ENCODE measurements around the gene C16orf86.

C16orf86 gene

DNA sequence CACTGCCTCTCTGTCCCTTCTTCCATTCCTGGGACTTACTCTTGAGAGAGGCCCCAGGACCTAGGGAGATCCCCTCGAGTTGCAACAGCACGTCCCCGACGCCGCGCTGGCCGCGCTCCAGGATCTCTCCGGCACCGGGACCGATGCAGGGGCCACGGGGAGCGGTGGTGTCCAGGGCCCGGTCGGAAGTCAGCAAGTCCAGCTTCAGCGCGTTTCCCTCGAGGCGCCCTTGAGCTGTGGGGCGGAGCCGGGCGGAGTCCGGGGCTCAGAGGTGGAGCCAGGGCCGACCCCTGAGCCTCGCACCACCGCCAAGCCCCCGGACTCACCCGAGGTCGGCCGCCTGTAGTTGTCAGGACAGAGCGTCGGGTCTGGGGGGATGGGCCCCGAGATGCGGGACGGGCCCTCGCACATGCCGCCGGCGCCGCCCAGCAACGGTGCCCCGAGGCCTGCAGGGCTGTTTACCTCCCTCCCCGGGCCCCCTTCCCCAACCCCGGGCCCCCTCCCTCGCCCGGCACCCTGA, 522 bp upstream of the C16orf86 start:
- Histone ChIP-seq H3K36me3 (peaks cover 6% of the 10 kb centered on the region), H3K27ac (peak overlapping the region; percentile 85), H3K9me3 (no peaks in the 10 kb centered on the region), H3K4me1 (ENCODE audit: control insufficient read depth in 1 of 2, insufficient read depth in 1 of 2, low read depth in 1 of 2, low read length in 1 of 2) (peaks cover 46 to 48% of the 10 kb centered on the region in 2 experiments), H3K4me3 (ENCODE audit: low read depth in 1 of 2, low read length in 1 of 2) (peak overlapping the region; percentile 92 to 100), H3K27me3 (peaks cover 8% of the 10 kb centered on the region)
- TF ChIP-seq, protein P1, sequence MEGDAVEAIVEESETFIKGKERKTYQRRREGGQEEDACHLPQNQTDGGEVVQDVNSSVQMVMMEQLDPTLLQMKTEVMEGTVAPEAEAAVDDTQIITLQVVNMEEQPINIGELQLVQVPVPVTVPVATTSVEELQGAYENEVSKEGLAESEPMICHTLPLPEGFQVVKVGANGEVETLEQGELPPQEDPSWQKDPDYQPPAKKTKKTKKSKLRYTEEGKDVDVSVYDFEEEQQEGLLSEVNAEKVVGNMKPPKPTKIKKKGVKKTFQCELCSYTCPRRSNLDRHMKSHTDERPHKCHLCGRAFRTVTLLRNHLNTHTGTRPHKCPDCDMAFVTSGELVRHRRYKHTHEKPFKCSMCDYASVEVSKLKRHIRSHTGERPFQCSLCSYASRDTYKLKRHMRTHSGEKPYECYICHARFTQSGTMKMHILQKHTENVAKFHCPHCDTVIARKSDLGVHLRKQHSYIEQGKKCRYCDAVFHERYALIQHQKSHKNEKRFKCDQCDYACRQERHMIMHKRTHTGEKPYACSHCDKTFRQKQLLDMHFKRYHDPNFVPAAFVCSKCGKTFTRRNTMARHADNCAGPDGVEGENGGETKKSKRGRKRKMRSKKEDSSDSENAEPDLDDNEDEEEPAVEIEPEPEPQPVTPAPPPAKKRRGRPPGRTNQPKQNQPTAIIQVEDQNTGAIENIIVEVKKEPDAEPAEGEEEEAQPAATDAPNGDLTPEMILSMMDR (IDR thresholded peaks at IDR 0.05): no peak

DNA sequence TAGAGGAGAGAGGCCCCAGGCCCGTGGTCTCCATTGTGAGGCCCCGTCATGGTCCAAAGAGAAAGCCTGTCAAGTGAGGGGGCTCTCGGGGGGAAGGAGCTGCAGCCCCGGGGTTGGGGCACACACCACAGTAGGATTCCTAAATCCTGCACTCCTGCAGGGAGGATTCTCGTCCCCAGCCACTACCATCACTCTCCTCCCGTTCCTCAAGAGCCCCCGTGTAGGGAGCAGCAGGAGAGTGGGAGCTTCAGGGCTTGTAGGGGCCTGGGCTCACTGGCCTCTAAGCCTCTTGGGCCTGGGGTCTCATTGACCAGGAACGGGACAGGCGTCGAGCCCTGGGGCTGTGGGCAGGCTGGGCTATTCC, 821 bp downstream of the C16orf86 start:
- no peaks in the 10 kb centered on the region for H3K9me3 ChIP-seq
- peaks cover 41 to 43% of the 10 kb centered on the region in 2 experiments for H3K4me1 ChIP-seq (ENCODE audit: control insufficient read depth in 1 of 2, insufficient read depth in 1 of 2, low read depth in 1 of 2, low read length in 1 of 2)
- peak overlapping the region; percentile 85 for H3K27ac ChIP-seq
- TF ChIP-seq, protein P1 (IDR thresholded peaks at IDR 0.05): no peak
- H3K36me3 ChIP-seq: peaks cover under 1% of the 10 kb centered on the region
- no peaks in the 10 kb centered on the region for H3K27me3 ChIP-seq
- H3K4me3 ChIP-seq (ENCODE audit: low read depth in 1 of 2, low read length in 1 of 2): peak overlapping the region; percentile 92 to 100

DNA sequence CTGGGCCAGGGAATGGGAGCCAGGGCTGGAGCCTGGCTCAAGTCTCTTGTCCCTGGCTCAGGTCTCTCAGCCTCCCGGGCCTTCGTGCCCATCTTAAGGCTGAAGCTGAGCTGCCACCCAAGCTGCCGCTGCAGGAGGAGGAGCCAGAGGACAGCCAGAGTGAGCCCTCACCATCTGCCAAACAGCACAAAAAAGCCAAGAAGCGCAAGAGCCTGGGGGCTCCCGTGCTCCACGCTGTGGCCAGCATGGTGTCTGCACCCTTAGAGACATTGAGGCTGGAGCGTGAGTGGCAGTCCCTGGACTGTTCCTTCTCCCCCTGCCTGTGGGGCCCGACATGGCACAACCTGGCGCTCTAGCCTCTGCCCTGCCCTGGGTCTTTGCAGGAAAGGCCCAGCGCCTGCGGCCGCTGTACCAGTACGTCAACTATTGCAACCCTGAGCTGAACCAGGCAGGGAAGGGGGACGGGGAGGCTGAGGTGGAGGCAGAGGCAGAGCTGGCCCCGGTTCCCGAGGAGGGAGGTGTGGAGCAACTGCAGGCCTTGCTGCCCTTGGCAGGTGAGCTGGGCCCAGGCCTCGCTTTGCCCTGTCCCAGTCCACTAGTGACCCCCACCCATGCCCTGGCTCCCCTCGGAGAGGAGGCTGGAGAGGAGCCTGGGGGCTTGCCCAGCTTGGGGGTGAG, 1.3 kb downstream of the C16orf86 start:
- peak overlapping the region; percentile 92 to 100 for H3K4me3 ChIP-seq (ENCODE audit: low read depth in 1 of 2, low read length in 1 of 2)
- TF ChIP-seq, protein P1 (IDR thresholded peaks at IDR 0.05): peak; percentile 51
- no peaks in the 10 kb centered on the region for H3K9me3 ChIP-seq
- H3K27me3 ChIP-seq: no peaks in the 10 kb centered on the region
- peaks cover 46 to 49% of the 10 kb centered on the region in 2 experiments for H3K4me1 ChIP-seq (ENCODE audit: control insufficient read depth in 1 of 2, insufficient read depth in 1 of 2, low read depth in 1 of 2, low read length in 1 of 2)
- no peaks in the 10 kb centered on the region for H3K36me3 ChIP-seq
- peak overlapping the region; percentile 85 for H3K27ac ChIP-seq

DNA sequence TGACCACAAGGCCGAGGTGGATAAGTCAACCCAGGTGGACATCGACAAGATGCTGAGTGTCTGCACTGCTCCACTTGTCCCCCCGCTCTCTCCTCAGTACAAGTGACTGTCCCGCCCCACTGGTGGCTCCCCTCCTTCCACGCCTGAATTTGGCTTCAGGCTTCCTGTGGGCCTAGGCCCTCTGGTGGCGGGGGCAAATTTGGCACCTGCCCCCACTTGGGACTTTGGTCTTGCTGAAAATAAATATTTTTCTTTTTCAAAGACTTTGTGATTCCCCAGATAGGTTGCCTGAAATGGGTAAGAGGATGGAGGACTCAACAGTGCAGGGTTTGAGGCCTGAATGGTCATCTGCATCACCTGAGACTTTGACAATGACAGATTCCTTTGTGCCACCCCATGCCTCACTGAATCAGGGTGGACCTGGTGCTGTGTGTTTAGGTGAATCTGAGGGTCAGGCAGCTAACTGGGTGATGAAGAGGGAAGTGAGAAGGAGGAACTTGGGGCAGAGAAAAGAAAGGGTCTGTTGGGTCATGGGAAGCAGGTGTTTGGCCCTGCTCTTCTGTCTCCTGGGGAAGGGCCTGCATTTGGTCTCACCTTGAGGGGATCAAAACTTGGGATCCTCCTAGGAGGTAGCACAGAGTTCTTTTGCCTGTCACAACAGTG, 2.0 kb downstream of the C16orf86 start:
- Histone ChIP-seq H3K9me3 (no peaks in the 10 kb centered on the region), H3K27me3 (no peaks in the 10 kb centered on the region), H3K27ac (peak overlapping the region; percentile 85), H3K36me3 (no peaks in the 10 kb centered on the region), H3K4me3 (ENCODE audit: low read depth in 1 of 2, low read length in 1 of 2) (peak overlapping the region in 1 of 2 experiments; percentile 15), H3K4me1 (ENCODE audit: control insufficient read depth in 1 of 2, insufficient read depth in 1 of 2, low read depth in 1 of 2, low read length in 1 of 2) (peaks cover 53 to 55% of the 10 kb centered on the region in 2 experiments)
- TF ChIP-seq, protein P1 (IDR thresholded peaks at IDR 0.05): no peak

DNA sequence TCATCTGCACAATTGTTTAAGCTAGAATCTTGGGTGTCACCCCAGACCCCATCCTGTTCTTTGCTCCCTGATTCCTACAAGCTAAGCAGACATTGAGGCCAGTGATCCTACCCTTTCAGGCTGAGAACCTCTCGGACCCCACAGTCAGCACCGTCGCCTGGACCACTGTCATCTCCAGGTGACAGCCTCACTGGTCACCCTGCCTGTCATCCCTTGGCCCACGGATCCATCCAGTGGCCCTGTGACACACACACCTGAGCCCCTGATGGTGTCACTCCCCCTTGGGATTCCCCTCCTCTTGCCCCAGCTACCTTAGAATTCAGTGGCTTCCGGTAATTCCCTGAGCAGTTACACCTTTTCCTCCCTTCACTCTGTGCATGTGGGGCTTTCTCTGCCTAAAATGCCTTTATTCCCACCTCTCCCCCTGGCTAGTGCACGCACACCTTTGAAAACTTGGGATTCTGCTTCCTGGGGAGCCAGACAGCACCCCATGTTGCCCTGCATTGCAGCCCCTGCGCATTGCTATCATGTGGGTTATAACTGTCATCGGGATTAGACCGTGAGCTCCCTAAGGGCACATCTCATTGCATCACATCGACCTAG, 3.0 kb downstream of the C16orf86 start:
- TF ChIP-seq, protein P1 (IDR thresholded peaks at IDR 0.05): no peak
- H3K9me3 ChIP-seq: no peaks in the 10 kb centered on the region
- H3K4me3 ChIP-seq (ENCODE audit: low read depth in 1 of 2, low read length in 1 of 2): peak overlapping the region in 1 of 2 experiments; percentile 15
- no peaks in the 10 kb centered on the region for H3K36me3 ChIP-seq
- no peaks in the 10 kb centered on the region for H3K27me3 ChIP-seq
- H3K4me1 ChIP-seq (ENCODE audit: control insufficient read depth in 1 of 2, insufficient read depth in 1 of 2, low read depth in 1 of 2, low read length in 1 of 2): peaks cover 62 to 65% of the 10 kb centered on the region in 2 experiments
- H3K27ac ChIP-seq: peak overlapping the region; percentile 85
